CD4-positive, alpha-beta T cell treated with Interleukin-10 for 1 hour (primary cell): ENCODE results near the gene OR51B5.
"Not testable (repeated sequence)": the region's sequence is repeated elsewhere in the genome, so short reads cannot be mapped to it uniquely, and the experiment has no call there.

Source experiments
- DNase-seq: peaks from one replicate; pipeline ENCODE4 v3.0.0-alpha.2; 2020

The OR51B5 gene, protein sequence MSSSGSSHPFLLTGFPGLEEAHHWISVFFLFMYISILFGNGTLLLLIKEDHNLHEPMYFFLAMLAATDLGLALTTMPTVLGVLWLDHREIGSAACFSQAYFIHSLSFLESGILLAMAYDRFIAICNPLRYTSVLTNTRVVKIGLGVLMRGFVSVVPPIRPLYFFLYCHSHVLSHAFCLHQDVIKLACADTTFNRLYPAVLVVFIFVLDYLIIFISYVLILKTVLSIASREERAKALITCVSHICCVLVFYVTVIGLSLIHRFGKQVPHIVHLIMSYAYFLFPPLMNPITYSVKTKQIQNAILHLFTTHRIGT

DNA sequence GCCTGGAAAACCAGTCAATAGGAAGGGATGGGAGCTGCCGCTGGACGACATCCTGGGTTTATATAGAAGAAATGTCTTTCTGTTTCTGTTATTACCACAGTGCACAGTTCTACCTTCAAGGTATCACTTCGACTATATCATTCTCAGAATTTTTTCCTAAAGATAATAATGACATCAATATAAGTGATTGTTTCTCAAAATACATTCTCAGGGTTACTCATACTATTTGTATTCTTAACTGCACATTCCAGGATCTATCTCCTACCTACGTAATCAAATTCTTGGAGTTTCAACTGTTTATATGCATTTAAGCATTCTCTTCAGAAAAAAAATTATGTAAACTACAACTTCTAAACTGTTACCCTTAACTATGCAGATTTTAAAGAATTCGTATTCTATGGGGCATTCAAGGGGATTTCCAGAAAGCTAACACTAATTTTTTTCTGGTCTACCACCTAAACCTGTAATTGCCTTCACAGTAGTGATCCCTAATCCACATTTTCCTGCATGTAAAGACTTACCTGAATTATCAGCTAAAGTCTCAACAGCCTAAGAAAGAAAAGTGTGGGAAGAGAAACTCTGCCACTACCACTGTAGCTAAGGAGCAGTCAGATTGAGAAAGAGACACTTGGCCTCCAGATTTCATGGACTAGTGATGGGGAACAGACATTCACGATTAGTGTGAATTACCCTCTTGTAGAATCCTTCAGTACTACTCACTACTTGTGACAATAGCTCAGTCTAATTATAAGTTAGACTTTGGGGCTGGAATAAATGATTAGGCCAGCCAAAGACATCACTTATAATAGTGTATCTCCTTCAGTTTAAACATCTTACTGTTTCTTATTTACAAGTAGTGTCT is at the start of gene OR51B5:
Gene OR51B5 (minus strand): TSS at position 51 of the 862 bp plus-strand sequence. CDS start 0 bp downstream, at position 51.
- DNase-seq = no peak

- DNase-seq = no peak
Observed at GRCh38 chr11:5390210-5390609, 46.9 kb upstream of the OR51B5 start.

DNA sequence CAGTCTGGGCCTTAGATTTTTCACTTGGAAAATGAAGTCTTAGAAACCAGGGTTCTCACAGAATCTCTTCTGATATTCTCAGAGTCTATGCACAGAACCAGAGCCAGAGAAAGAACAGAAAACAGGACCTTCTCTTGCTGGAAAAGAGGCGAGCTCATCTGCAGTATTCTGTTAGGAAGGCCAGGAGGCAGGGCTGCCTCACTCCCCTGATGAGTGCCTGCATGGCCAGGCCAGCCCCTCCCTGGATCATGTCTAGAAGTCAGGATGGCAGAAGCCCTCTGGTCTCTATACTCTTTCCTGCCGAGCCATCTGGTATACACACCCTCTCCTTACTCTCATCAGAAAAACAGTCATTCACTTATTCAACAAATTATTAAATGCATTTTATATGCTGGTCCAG is 41.0 kb upstream of the OR51B5 start:
- DNase-seq = no peak

- DNase-seq = no peak
Observed at GRCh38 chr11:5383576-5383975, 40.3 kb upstream of the OR51B5 start, which contains the start of gene OR51M1. Gene OR51M1, plus strand, starts transcription at chr11:5383812. Its CDS starts 5,587 bp downstream, at chr11:5389399.

GRCh38 chr11:5380740-5381342 is 37.5 kb upstream of the OR51B5 start:
- DNase-seq = peak; percentile 21

DNA sequence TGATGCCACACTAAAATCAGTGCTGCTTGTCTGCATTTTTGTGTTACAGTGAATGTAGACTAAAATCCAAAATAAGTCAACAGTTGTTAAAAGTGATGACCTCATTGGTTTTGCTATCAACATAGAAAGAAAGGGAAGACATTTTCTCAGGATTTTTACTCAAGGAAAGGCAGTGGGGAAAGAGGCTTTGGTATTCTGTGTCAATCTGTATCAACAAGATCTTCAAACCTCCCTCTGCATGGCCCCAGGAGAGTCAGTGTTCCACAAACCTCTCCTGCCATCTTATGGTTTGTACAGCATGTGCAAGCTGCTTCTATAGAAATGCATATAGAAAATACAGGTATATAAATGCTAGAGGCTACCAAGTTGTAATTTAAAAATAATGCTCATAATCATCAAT is 26.5 kb upstream of the OR51B5 start:
- DNase-seq = no peak

GRCh38 chr11:5368502-5369043 is 25.2 kb upstream of the OR51B5 start:
- no peak for DNase-seq

DNA sequence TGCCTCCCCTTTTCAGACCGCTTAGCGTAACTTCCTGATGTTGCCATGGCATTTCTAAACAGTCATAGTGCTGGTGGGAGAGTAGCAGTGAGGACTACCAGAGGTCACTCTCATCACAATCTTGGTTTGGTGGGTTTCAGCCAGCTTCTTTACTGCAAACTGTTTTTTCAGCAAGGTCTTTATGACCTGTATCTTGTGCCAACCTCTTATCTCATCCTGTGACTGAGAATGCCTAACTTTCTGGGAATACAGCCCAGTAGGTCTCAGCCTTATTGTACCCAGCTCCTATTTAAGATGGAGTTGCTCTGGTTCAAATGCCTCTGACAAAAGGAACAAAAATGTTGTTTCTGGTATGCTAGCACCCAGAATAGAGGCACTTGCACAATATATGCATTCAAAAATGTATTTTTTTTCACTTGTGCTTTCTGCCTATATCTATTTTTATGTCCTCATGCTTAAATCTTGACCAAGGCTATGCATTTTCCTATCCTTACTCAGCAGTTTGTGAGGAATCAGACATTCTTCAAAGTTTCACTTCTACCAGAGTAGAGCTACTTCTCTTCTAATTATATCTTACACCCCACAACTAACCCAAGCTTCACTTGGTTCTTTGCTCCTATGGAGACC is 24.2 kb upstream of the OR51B5 start:
- no peak for DNase-seq

GRCh38 chr11:5366856-5367255 is 23.5 kb upstream of the OR51B5 start:
- no peak for DNase-seq

GRCh38 chr11:5366365-5366764 is 23.0 kb upstream of the OR51B5 start:
- not testable (repeated sequence) for DNase-seq

- DNase-seq = no peak
Observed at GRCh38 chr11:5364214-5364613, 20.9 kb upstream of the OR51B5 start.

- DNase-seq = no peak
Observed at GRCh38 chr11:5363679-5364078, 20.4 kb upstream of the OR51B5 start.

GRCh38 chr11:5362017-5362625 is 18.8 kb upstream of the OR51B5 start:
- no peak for DNase-seq

- DNase-seq = not testable (repeated sequence)
Observed at GRCh38 chr11:5356031-5356430, 12.7 kb upstream of the OR51B5 start.

DNA sequence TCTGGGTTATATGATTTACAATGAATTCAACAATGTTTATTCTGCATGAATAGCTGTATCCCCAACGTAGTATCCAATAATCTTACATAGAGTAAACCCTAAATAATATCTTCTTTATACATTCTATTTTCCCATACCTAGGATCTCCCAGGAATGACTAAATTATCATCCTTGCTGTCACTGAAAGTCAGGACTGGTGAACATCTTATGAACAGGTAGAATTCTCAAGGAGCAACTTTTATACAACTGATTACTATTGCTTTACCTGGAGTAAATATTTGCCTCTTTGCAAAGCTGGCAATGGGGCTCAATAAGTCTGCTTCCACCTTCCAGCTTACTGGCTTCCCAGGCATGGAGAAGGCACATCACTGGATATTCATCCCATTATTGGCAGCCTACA is 7.9 kb upstream of the OR51B5 start, which contains the start of gene OR51B6:
Gene OR51B6 (plus strand): TSS at position 301 of the 400 bp plus-strand sequence. CDS start 0 bp downstream, at position 301.
- DNase-seq = no peak

DNA sequence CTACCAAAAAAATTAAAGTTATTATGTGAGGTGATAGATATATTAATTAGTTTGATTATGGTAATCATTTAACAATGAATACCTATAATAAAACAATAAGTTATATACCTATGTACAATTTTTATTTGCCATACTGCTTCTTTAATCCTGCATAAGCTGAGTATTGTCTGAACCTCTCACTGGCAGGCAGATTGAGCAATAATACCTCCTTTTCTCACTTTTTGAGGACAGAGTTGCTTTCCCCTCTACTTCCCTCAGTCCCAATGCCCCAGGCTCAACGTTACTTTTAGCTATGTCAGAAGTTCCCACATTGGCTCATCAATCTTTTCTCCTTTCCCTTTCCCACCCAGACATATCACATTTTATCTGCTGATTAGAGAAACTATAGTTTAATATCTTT is 6.2 kb upstream of the OR51B5 start:
- no peak for DNase-seq

GRCh38 chr11:5348551-5349194 is 5.3 kb upstream of the OR51B5 start:
- no peak for DNase-seq

GRCh38 chr11:5345831-5346230 is 2.5 kb upstream of the OR51B5 start:
- DNase-seq = no peak

- no peak for DNase-seq
Observed at GRCh38 chr11:5339771-5340322, 3.5 kb downstream of the OR51B5 start.

- DNase-seq = not testable (repeated sequence)
Observed at GRCh38 chr11:5337253-5337652, 6.1 kb downstream of the OR51B5 start.

DNA sequence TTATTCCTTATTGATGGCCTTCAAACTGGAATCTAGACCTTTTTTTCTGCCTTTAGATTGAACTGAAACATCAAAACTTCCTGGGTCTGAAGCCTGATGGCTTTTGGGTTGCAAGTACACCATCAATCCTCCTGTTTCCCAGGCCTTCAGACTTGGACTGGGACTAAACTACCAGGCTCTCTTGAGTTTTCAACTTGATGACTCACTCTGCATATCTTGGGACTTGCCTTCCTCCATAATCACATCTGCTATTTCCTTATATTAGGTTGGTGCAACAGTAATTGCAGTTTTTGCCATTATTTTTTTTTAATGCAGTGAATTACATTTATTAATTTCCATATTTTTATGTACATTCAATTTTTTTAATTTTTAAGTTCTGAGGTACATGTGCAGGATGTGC is 7.0 kb downstream of the OR51B5 start:
- DNase-seq = no peak
